ENCODE results near the gene ATRAID.

Gene ATRAID

DNA sequence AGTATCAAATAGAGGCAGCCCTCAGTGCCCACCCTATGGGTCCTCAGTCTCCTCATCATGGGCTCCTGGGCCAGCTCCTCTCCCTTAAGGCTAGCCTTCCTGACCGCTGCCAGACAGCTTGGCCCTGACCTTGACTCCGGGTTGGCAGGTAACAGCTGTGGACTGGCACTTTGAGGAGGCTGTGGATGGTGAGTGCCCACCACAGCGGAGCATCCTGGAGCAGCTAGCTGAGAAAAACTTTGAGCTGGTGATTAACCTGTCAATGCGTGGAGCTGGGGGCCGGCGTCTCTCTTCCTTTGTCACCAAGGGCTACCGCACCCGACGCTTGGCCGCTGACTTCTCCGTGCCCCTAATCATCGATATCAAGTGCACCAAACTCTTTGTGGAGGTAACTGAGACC is 24.3 kb downstream of the ATRAID start:
- TF ChIP-seq, protein P1, sequence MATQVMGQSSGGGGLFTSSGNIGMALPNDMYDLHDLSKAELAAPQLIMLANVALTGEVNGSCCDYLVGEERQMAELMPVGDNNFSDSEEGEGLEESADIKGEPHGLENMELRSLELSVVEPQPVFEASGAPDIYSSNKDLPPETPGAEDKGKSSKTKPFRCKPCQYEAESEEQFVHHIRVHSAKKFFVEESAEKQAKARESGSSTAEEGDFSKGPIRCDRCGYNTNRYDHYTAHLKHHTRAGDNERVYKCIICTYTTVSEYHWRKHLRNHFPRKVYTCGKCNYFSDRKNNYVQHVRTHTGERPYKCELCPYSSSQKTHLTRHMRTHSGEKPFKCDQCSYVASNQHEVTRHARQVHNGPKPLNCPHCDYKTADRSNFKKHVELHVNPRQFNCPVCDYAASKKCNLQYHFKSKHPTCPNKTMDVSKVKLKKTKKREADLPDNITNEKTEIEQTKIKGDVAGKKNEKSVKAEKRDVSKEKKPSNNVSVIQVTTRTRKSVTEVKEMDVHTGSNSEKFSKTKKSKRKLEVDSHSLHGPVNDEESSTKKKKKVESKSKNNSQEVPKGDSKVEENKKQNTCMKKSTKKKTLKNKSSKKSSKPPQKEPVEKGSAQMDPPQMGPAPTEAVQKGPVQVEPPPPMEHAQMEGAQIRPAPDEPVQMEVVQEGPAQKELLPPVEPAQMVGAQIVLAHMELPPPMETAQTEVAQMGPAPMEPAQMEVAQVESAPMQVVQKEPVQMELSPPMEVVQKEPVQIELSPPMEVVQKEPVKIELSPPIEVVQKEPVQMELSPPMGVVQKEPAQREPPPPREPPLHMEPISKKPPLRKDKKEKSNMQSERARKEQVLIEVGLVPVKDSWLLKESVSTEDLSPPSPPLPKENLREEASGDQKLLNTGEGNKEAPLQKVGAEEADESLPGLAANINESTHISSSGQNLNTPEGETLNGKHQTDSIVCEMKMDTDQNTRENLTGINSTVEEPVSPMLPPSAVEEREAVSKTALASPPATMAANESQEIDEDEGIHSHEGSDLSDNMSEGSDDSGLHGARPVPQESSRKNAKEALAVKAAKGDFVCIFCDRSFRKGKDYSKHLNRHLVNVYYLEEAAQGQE (IDR thresholded peaks at IDR 0.05; ENCODE audit: insufficient replicate concordance, low read depth), result no peak
- Histone ChIP-seq H3K27ac (replicated peaks) (no peak overlapping the region), H3K4me3 (replicated peaks; ENCODE audit: insufficient read depth, low read length) (no peak overlapping the region), H3K27me3 (ENCODE audit: insufficient read depth, poor library complexity, severe bottlenecking) (no peaks in the 10 kb centered on the region)
- DNase-seq (ENCODE audit: low read depth in 1 of 2, low spot score in 1 of 2), result no peak

- no peak for DNase-seq (ENCODE audit: low read depth in 1 of 2, low spot score in 1 of 2)
- H3K27ac ChIP-seq (replicated peaks), result no peak overlapping the region
These were observed 24.8 kb downstream of the ATRAID start for GRCh38 chr2:27236626-27237025.

GRCh38 chr2:27237341-27237945 is 25.6 kb downstream of the ATRAID start:
- TF ChIP-seq POLR2AphosphoS5 (IDR thresholded peaks at IDR 0.05; ENCODE audit: low read depth), result no peak
- TF ChIP-seq CTCF (IDR thresholded peaks at IDR 0.05; ENCODE audit: insufficient read depth, low read length), result no peak
- no peak for TF ChIP-seq GABPA (IDR thresholded peaks at IDR 0.05; ENCODE audit: low read depth)
- TF ChIP-seq, protein P1 (IDR thresholded peaks at IDR 0.05; ENCODE audit: insufficient replicate concordance, low read depth), result no peak
- no peak for TF ChIP-seq SPI1 (IDR thresholded peaks at IDR 0.05; ENCODE audit: borderline replicate concordance, low read depth)
- DNase-seq (ENCODE audit: low read depth in 1 of 2, low spot score in 1 of 2), result no peak
- Histone ChIP-seq H3K4me3 (replicated peaks; ENCODE audit: insufficient read depth, low read length) (no peak overlapping the region), H3K27me3 (ENCODE audit: insufficient read depth, poor library complexity, severe bottlenecking) (no peaks in the 10 kb centered on the region), H3K27ac (replicated peaks) (no peak overlapping the region)

More at GRCh38 chr2:27236626-27237025, 24.8 kb downstream of the ATRAID start:
- Histone ChIP-seq H3K27me3 (ENCODE audit: insufficient read depth, poor library complexity, severe bottlenecking) (no peaks in the 10 kb centered on the region), H3K4me3 (replicated peaks; ENCODE audit: insufficient read depth, low read length) (no peak overlapping the region)
- TF ChIP-seq, protein P1 (IDR thresholded peaks at IDR 0.05; ENCODE audit: insufficient replicate concordance, low read depth), result no peak
- TF ChIP-seq GABPA (IDR thresholded peaks at IDR 0.05; ENCODE audit: low read depth), result no peak

DNA sequence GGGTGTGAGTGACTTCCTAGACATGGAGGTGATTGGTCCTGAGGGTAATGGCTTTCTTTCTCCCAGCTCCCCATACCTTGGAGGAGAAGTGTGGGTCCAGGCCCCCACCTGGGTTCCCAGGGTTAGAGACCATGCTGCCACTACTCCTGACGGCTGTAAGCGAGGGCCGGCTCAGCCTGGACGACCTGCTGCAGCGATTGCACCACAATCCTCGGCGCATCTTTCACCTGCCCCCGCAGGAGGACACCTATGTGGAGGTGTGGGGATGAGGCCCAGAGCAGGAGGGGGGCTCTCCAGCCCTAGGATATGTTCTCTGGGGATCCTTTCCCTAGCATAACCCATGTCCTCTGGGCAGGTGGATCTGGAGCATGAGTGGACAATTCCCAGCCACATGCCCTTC is 27.1 kb downstream of the ATRAID start:
- no peaks in the 10 kb centered on the region for H3K27me3 ChIP-seq (ENCODE audit: insufficient read depth, poor library complexity, severe bottlenecking)
- H3K4me3 ChIP-seq (replicated peaks; ENCODE audit: insufficient read depth, low read length), result no peak overlapping the region
- TF ChIP-seq GABPA (IDR thresholded peaks at IDR 0.05; ENCODE audit: low read depth), result no peak
- no peak for TF ChIP-seq SPI1 (IDR thresholded peaks at IDR 0.05; ENCODE audit: borderline replicate concordance, low read depth)
- TF ChIP-seq, protein P1 (IDR thresholded peaks at IDR 0.05; ENCODE audit: insufficient replicate concordance, low read depth), result no peak
- no peak for TF ChIP-seq POLR2AphosphoS5 (IDR thresholded peaks at IDR 0.05; ENCODE audit: low read depth)
- TF ChIP-seq CTCF (IDR thresholded peaks at IDR 0.05; ENCODE audit: insufficient read depth, low read length), result no peak
- DNase-seq (ENCODE audit: low read depth in 1 of 2, low spot score in 1 of 2), result no peak
- H3K27ac ChIP-seq (replicated peaks), result no peak overlapping the region
